GM12892 (cell line): Measurements from ENCODE around the gene CAMTA1.
A peak's percentile ranks its signal among the peaks of the same experiment; 100 is the strongest.

Source experiments
- DNase-seq: peaks from one replicate; pipeline ENCODE4 v3.0.0; 2011; ENCODE audit not compliant: insufficient read length
- FAIRE-seq: peaks from 2 replicates; lab custom pipeline; 2011; peaks lifted over from hg19 to GRCh38; lab: Jason Lieb, UNC
- POLR2A ChIP-seq: IDR thresholded peaks from 2 replicates; pipeline ENCODE4 v1.6.1; 2011; ENCODE audit warnings: low read depth, low read length, control low read depth
- POLR2AphosphoS5 ChIP-seq: IDR thresholded peaks from 2 replicates; pipeline ENCODE4 v1.6.1; 2011; ENCODE audit warnings: low read depth, low read length, control low read depth
- TAF1 ChIP-seq: IDR thresholded peaks from 2 replicates; pipeline ENCODE4 v1.6.1; 2011; ENCODE audit warnings: low read depth, mild to moderate bottlenecking, control low read depth, low read length, borderline replicate concordance

Gene CAMTA1

GRCh38 chr1:6866825-6867224, 81.6 kb downstream of the CAMTA1 start:
- DNase-seq (no peak), FAIRE-seq (no peak)
- TF ChIP-seq TAF1 (no peak), POLR2AphosphoS5 (no peak), POLR2A (no peak)

GRCh38 chr1:6867321-6867720, 82.1 kb downstream of the CAMTA1 start:
- DNase-seq (no peak), FAIRE-seq (no peak)

GRCh38 chr1:6867729-6868659, 82.7 kb downstream of the CAMTA1 start:
- no peak for DNase-seq
- no peak for TF ChIP-seq POLR2A
- FAIRE-seq: peak; percentile 76

More at GRCh38 chr1:6867321-6867720, 82.1 kb downstream of the CAMTA1 start:
- TF ChIP-seq TAF1: no peak
- no peak for TF ChIP-seq POLR2AphosphoS5

- FAIRE-seq: peak; percentile 53
- DNase-seq: no peak
- TF ChIP-seq TAF1 (no peak), POLR2AphosphoS5 (no peak), POLR2A (no peak)
Observed at GRCh38 chr1:6868660-6869380, 83.6 kb downstream of the CAMTA1 start.

- FAIRE-seq: no peak
- no peak for DNase-seq
- no peak for TF ChIP-seq POLR2A
- TF ChIP-seq POLR2AphosphoS5: no peak
- no peak for TF ChIP-seq TAF1
Observed at GRCh38 chr1:6869545-6869944, 84.3 kb downstream of the CAMTA1 start.

- DNase-seq (no peak), FAIRE-seq (no peak)
- TF ChIP-seq POLR2A (no peak), TAF1 (no peak), POLR2AphosphoS5 (no peak)
Observed at GRCh38 chr1:6870086-6870485, 84.8 kb downstream of the CAMTA1 start.

- TF ChIP-seq POLR2A (no peak), TAF1 (no peak), POLR2AphosphoS5 (no peak)
- DNase-seq (no peak), FAIRE-seq (no peak)
Observed at GRCh38 chr1:6870571-6870970, 85.3 kb downstream of the CAMTA1 start.

GRCh38 chr1:6871300-6871972, 86.2 kb downstream of the CAMTA1 start:
- FAIRE-seq (no peak), DNase-seq (no peak)
- TF ChIP-seq POLR2A: no peak
- no peak for TF ChIP-seq TAF1
- no peak for TF ChIP-seq POLR2AphosphoS5

GRCh38 chr1:6872573-6873261, 87.5 kb downstream of the CAMTA1 start:
- no peak for DNase-seq
- no peak for FAIRE-seq
- no peak for TF ChIP-seq TAF1
- no peak for TF ChIP-seq POLR2AphosphoS5
- TF ChIP-seq POLR2A: no peak

- no peak for DNase-seq
- no peak for FAIRE-seq
- TF ChIP-seq TAF1: no peak
- no peak for TF ChIP-seq POLR2AphosphoS5
- no peak for TF ChIP-seq POLR2A
Observed at GRCh38 chr1:6873298-6874015, 88.2 kb downstream of the CAMTA1 start.

- FAIRE-seq (no peak), DNase-seq (no peak)
- no peak for TF ChIP-seq POLR2AphosphoS5
- TF ChIP-seq POLR2A: no peak
- no peak for TF ChIP-seq TAF1
Observed at GRCh38 chr1:6874298-6874697, 89.0 kb downstream of the CAMTA1 start.
